GM10847 (cell line): ENCODE results near the gene MACROD1.

ENCODE experiments used
- POLR2A ChIP-seq: IDR thresholded peaks from 2 replicates; pipeline ENCODE4 v1.6.1; 2011; ENCODE audit not compliant: insufficient read length; ENCODE audit errors: extremely low read depth

The MACROD1 gene

DNA sequence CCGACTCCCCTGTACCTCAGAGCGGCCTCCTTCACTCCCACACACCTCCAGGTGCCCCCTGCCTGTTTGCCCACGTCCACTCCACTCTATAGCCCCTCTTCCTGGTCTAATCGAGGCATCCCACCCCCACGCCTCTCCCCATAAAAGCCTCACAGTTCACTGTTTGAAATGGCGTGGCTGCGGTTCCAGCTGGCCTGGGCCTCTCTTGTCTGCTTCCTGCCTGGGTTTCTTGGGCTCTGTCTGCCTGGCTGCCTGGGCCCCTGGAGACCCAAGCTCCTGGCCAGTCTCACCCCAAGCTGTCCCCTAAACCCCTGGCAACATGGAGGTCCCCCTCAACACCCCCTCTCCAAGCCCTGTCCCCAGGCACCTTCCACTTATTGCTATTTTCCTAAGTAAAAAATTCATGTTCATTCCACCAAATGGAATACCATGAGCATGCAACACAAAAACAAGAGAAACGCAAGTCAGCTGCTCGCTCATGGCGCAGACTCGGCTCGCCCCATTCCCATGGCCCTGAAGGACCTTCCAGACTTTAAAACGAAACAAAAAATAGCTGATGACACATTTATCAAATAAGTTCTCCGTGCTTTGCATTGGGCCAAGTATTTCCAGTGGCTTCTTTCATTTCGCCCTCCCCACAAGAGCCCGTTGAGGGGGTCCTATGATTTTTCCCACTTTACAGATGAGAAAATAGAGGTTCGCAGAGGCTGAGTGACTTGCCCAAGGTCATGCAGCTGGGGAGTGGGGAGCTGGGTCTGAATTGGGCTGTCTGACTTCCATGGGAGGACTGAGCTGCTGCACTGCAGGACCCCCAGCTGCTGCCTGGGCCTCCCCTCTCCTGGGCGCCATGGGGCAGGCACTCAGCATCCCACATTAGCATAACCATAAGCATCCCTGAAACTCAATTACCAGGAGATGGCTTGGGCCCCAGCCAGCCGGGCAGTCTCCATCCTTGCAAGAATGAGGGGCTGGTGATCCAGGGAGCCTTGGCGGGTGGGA, 141.9 kb downstream of the MACROD1 start:
- TF ChIP-seq POLR2A = no peak

DNA sequence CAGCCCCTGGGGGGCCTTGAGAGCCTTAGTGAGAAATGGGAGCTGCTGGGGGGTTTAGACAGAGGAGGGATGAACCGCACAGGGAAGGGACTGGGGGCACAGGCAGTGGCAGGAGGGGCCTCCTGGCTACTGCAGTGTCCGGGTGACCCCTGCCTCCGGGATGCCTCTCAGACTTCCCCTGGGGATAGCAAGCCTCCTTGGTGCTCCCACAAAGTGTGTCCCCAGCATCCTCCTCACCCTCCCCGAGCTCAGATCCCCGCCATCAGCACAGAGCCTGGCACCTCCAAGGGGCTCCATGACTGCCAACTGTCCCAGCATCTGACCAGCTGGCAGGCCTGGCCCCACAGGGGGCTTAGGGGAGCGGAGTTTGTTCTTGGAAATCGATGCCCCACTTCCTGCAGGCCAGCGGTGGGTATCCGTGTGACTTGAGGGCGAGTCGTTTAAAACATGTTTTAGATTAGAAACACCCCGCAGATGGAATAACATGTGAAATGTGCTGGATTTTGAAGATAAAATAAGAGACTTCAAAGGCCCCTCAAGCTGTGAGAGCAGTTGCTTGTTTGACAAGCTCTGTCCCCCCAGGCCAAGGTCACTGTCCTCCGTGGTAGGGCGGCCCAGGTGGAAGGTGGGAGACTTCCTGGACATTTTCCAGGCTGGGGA, 143.7 kb downstream of the MACROD1 start:
- TF ChIP-seq POLR2A = no peak

DNA sequence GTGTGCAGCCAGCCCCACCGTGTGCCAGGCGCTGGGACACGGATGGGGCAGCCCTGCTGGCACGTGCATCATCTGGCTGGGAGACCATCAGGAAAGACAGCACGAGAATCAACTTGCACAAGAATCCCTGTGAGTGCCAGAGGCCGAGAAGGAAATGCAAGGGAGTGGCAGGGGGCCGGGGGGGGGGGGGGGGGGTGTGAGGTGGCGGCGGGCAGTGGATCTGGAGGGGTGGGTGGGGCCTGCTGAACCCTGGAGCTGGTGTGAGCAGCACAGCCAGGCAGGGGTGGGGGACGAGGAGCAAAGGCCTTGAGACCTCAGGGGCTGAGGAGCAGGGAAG, 144.2 kb downstream of the MACROD1 start:
- TF ChIP-seq POLR2A = no peak

DNA sequence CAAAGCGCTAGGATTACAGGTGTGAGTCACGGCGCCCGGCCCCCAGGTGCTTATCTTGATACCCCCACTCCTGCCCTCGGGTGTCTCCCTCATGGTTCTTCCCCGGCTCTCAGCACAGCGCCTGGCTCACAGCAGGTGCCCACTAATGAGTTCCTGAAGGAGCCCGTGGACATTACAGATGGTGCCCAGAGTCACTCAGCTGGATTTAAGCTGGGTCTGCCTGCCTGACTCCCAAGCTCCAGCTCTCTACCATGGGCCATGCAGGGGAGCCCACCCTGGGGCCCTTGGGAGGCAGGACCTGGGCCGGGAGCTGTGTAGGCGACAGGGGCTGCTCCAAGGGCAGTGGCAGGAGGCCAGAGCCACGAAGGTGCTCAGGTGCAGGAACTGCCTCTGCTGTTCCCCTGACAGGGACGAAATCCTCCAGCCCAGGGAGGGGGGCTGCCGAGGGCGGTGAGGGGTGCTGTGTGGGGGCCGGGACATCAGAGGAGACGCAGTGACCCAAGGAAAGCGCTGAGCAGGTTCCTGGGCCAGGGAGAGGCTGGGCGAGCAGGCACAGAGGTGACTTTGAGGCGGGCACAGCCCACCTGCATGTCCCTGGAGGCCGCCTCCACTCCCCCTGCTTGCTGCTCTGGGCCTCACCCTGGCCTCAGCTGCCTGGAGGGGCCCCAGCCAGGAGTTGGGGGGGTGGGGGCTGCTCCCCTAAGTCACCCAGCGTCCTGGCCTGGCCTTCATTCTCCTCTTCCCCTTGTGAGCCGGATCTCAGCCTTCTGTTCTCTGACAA, 144.7 kb downstream of the MACROD1 start:
- TF ChIP-seq POLR2A = no peak

DNA sequence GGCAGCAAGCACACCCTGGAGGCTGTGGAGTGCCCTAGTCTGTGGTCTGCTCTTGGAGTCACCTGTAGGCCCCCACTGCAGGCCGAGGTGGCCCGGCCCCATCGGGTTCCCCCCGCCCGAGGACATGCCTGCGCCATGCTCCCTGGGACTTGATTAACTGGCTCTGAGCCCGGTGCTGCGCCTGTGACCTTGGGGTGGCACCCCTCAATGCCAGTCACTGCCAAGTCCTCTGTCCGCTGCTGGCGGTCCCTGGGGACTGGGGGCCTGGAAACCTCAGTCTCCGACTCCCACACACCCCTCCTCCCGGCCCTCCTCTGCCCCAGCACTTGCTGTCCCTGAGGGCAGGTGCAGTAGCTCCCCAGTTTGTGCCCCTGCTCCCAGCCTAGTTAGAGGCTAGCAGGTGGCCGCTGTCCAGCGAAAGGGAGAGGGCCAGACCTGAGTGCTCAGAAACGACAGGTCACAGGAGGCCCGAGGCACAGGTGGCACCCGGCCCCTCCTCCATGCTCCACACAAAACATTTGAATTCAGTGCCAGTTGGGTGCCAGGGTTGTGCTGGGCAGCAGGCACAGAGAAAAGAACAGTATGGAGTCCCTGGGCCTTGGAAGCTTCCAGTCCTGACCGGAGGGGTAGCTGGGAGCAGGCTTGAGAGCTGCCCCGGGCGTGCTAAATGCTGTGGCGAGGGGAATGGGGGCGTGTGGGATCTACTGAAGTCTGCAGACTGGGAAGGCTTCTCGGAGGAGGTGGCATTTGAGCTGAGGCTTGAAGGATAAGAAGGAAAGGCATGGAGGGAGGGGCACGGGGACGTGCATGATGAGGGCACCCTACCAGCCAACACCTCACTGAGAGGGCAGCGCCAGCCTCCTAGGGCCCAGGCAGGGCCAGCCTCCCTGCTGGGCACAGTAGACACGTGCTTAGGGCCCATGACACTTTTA, 146.5 kb downstream of the MACROD1 start:
- TF ChIP-seq POLR2A = no peak

DNA sequence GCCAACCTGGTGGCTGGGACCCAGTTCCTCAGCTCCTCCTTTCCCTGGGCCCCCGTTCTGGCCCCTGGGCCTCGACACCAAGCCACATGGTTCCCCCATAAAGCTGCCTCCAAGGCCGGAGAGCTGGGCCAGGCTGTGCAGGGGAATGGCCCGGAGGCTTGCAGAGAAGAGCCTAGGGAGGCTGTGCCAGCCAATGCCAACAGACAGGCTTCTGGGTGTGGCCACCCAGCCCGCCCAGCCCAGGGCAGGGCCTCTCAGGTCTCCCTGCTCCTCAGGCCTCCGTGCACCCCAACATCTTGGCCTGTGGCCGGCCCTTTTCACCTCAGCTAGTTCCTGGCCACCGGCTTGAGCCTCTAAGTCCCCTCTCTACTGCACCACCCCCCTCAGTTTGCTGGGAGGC, 147.6 kb downstream of the MACROD1 start:
- no peak for TF ChIP-seq POLR2A

DNA sequence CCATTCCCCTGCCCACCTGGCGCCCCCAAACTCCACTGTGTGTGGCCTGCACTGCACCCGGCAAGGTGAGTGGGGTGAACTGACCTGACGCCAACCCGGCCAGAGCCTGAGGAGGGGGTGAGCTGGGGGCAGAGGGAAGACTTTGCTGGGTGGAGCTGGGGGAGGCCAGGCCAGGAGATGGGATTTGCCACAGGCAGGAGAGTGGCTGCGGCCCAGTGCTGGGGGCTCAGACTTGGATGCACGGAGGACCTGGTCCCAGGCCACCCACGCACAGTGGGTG, 148.0 kb downstream of the MACROD1 start:
- TF ChIP-seq POLR2A = no peak

DNA sequence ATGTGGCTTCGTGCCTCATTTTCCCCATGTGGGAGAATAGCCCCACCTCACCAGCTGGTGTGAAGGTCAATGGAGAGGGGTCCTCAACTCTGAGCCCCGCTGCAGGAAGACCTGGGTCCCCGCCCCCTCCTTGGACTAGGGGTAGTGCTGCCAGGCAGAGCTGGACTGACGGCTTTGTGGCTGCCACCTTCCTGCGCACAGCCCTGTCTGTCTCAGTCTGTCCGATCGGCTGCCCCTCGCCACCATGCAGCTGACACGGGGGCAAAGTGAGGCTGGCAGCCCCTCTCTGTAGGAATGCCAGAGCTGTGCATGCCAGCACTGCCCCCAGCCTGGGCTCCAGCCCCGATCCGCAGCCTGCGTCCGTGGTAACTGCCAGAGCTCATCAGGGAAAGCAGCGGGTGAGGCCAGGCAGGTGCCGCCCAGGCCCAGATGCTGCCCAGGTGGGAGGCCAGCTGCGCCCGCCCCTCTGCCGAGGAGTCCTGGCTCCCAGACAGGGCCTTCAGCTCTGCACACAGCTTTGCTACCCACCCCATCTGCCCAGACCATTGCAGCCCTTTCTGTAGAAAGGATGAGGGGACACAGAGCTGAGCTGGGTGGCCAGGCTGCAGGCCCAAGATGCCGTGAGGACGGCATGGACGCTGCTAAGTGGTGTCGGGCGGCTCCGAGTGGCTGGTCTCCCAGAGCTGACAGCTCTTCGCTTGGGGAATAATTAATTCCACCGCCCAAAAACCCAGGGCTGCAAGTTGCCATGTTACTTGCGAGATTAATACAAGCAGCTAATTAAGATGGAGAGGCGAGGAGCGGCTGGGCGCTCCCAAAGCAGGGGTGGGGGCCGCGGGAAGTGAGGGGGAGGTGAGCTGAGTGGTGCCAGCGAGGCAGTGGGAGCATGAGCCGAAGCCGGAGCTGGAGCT, 149.7 kb downstream of the MACROD1 start:
- TF ChIP-seq POLR2A = no peak

DNA sequence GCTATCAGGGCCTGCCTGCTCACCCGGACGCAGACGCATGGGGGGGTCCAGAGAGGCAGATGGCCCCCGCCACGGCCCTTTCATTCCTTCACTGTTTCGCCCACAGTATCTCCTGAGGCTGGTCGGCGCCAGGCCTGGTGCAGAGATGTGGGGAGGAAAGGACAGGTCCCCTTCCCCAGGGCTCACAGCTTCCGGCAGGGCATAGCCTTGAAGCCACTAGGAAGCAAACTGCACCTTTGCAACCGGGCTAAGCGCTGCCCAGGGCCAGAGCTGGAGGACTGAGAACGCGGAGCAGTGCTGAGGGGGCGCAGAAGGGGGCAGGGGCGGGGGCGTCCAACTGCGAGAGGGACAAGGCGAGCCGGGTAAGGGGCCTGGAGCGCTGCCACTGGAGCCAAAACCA, 150.4 kb downstream of the MACROD1 start:
- TF ChIP-seq POLR2A = no peak

DNA sequence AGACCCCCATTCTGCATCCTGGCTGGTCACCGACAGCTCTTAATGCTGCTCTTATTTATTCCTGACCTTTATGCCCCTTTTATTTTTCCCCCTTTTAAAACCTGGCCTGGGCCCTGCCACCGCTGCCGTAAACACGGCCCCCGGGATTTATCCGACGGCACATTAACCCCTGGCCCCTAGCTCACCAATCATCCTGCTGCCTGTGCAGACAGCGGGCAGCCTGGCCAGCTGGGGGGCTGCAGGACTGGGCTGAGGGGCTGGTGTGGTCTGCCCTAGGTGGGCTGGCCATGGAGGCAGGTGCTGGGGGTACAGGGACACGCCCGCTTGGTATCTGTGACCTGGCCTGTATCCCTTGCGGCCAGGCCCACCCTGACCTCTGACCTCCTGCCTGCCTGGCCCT, 151.6 kb downstream of the MACROD1 start:
- TF ChIP-seq POLR2A = no peak

DNA sequence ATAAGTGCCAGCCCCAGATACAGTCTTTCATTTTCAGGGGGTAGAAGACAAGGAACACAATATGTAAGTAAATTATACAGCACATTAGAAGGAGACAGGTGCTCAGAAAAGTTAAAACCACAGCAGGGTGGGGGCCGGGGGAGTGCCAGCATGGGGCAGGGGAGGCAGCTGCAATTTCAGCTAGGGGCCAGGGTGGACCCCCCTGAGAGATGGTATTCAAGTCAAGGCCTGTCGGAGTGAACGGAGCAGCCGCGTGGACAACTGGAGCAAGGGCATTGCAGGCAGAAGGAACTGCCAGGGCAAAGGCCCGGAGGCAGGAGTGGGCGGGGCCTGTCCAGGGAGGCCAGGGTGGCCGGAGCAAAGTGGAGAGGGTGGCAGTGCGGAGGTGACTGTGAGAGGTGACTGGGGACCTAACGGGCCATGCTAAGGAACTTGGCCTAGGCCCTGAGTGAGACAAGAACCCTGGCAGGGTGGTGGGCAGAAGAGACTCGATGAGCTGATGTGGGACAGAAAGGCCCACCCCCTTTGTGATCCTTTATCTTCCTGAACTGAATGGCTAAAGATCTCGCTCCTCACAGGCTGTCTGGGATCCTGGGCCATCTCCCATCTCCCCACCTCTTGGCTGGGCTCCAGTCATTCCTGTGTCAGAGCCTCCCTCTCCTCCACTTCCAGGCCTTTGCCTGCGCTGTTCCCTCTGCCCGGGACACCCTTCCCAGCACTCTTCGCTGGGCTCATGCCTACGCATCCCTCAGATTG, 152.6 kb downstream of the MACROD1 start:
- TF ChIP-seq POLR2A = no peak

DNA sequence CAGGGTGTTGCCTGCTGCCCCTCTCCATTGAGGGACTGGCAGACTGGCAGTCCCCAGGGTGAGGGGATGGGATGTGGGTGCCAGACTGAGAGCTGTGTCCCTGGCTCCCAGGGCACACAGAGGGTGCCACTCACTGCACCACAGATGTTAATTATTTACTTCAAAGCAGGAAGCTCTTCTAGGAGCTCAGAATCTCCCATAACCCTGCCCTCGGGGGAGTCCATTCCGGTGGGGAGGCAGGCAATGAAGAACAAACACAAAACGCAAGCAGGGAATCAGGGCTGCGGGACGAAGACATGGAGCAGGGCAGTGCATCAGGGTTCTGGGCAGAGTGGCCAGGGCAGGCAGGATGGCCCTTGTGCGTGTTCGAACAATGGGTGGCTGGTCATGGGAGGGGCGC, 154.5 kb downstream of the MACROD1 start:
- no peak for TF ChIP-seq POLR2A

DNA sequence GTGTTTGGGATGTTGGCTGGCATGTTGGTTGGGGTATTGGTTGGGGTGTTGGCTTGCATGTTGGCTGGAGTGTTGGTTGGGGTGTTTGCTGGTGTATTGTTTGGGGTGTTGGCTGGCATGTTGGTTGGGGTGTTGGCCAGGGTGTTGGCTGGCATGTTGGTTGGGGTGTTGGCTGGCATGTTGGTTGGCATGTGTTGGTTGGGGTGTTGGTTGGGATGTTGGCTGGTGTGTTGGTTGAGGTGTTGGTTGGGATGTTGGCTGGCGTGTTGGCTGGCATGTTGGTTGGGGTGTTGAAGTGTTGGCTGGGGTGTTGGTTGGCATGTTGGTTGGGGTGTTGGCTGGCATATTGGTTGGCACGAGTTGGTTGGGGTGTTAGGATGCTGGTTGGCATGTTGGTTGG, 155.1 kb downstream of the MACROD1 start:
- TF ChIP-seq POLR2A = no peak
